Smooth muscle cell (in vitro differentiated cells): ENCODE results near the gene FAM234B. TPM values are rescaled to one million over a fixed set of nuclear protein-coding genes. Genes with fewer than 3 reads are reported as not detected.

ENCODE experiments used
- DNase-seq: peaks from one replicate; lab custom pipeline; 2025; ENCODE audit not compliant: unreplicated experiment; lab: John Stamatoyannopoulos, UW
- H2AFZ ChIP-seq: fragments of 200-600 bp; sonication (generic); 2 replicates; pipeline ENCODE4 v1.6.0; 2016; ENCODE audit warnings: antibody characterized with exemption, low read depth, mild to moderate bottlenecking
- H3F3A ChIP-seq: fragments of 200-600 bp; sonication (generic); 2 replicates; pipeline ENCODE4 v1.6.0; 2017; ENCODE audit warnings: antibody characterized with exemption, low read depth
- H3K27ac ChIP-seq: fragments of 200-600 bp; sonication (generic); 2 replicates; pipeline ENCODE4 v1.5.1; 2016; ENCODE audit warnings: low read depth, mild to moderate bottlenecking
- H3K27me3 ChIP-seq: fragments of 200-600 bp; sonication (generic); 2 replicates; pipeline ENCODE4 v1.6.1; 2016; ENCODE audit warnings: low read depth, mild to moderate bottlenecking
- H3K36me3 ChIP-seq: fragments of 200-600 bp; sonication (generic); 2 replicates; pipeline ENCODE4 v1.5.1; 2016; ENCODE audit warnings: low read depth
- H3K4me1 ChIP-seq: fragments of 200-600 bp; sonication (generic); 2 replicates; pipeline ENCODE4 v1.5.1; 2016; ENCODE audit warnings: low read depth
- H3K4me2 ChIP-seq: fragments of 200-600 bp; sonication (generic); 2 replicates; pipeline ENCODE4 v1.6.0; 2016; ENCODE audit warnings: mild to moderate bottlenecking
- H3K4me3 ChIP-seq: fragments of 200-600 bp; sonication (generic); 2 replicates; pipeline ENCODE4 v1.5.1; 2016; ENCODE audit warnings: mild to moderate bottlenecking
- H3K79me2 ChIP-seq: fragments of 200-600 bp; sonication (generic); 2 replicates; pipeline ENCODE4 v1.6.0; 2016; ENCODE audit warnings: low read depth, mild to moderate bottlenecking
- H3K9ac ChIP-seq: fragments of 200-600 bp; sonication (generic); 2 replicates; pipeline ENCODE4 v1.6.0; 2016; ENCODE audit warnings: low read depth
- H3K9me3 ChIP-seq: fragments of 200-600 bp; sonication (generic); replicated peaks from 2 replicates; pipeline ENCODE4 v1.5.1; 2016; ENCODE audit warnings: low read depth
- H4K20me1 ChIP-seq: fragments of 200-600 bp; sonication (generic); 2 replicates; pipeline ENCODE4 v1.6.0; 2016; ENCODE audit warnings: low read depth
- CTCF ChIP-seq: fragments of 200-600 bp; sonication (generic); IDR thresholded peaks from 2 replicates; pipeline ENCODE4 v1.5.1; 2017; ENCODE audit warnings: borderline replicate concordance, mild to moderate bottlenecking, antibody characterized with exemption; ENCODE audit not compliant: insufficient read depth, poor library complexity, severe bottlenecking
- WGBS: methylation state at CpG from one replicate; pipeline ENCODE4 v1.1.7; 2016; ENCODE audit warnings: low lambda C conversion rate; 5-methylcytosine and 5-hydroxymethylcytosine counted together
- polyA plus RNA-seq: library from polyadenylated mRNA; unstranded; fragments of >200 nt; fragmentation: Nextera tagmentation; extraction: Ambion mirVana; gene quantifications from 2 replicates; pipeline ENCODE4 v1.2.1, GENCODE V29; 2016
- total RNA-seq: library from RNA; depleted of rRNA; stranded (reverse); fragments of >200 nt; gene quantifications from 2 replicates; pipeline ENCODE4 v1.2.3, GENCODE V29; 2014

The FAM234B gene
- total and polyA plus RNA-seq, 2 experiments from 2014 or later = 1.6 to 3.0 TPM

DNA sequence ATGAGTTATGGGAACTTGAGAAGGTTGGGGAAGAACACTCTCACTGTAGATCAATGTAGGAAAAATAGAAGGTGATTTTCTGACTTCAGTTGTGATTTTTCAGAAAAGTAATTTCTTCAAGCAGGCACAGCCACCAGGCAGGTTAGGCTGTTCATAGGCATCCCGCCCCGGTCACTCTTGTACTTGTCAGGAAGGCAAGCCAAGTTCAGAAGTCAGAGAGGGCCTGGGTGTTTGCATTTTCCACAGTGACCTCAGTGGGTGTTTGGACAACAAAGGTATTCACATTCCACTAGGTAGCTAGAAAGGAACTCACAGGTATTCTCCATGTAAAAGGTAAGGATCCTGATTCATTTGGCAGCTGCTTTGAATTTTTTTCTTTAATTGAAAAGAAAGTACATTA lies 3.0 kb upstream of the FAM234B start:
- Histone ChIP-seq H3K4me2 (no peak overlapping the region), H3K36me3 (no peaks in the 10 kb centered on the region), H2AFZ (no peak overlapping the region), H3K27ac (no peak overlapping the region), H3F3A (no peaks in the 10 kb centered on the region), H3K9me3 (no peaks in the 10 kb centered on the region), H3K9ac (no peak overlapping the region), H3K27me3 (no peaks in the 10 kb centered on the region), H4K20me1 (no peaks in the 10 kb centered on the region), H3K4me1 (no peaks in the 10 kb centered on the region), H3K4me3 (no peak overlapping the region), H3K79me2 (no peaks in the 10 kb centered on the region)
- TF ChIP-seq CTCF = no peak
- DNase-seq = no peak
- 96% methylated on average over 2 of the region's 2 CpGs for WGBS

GRCh38 chr12:13042666-13043230 lies 1.4 kb upstream of the FAM234B start:
- WGBS = 56% methylated on average over 4 of the region's 4 CpGs
- Histone ChIP-seq H3K9ac (no peak overlapping the region), H2AFZ (no peak overlapping the region), H3K4me3 (no peak overlapping the region), H3K27me3 (no peaks in the 10 kb centered on the region), H3K79me2 (no peaks in the 10 kb centered on the region), H3F3A (no peaks in the 10 kb centered on the region), H3K9me3 (no peaks in the 10 kb centered on the region), H3K27ac (no peak overlapping the region), H3K36me3 (no peaks in the 10 kb centered on the region), H4K20me1 (no peaks in the 10 kb centered on the region), H3K4me2 (no peak overlapping the region), H3K4me1 (no peaks in the 10 kb centered on the region)
- no peak for TF ChIP-seq CTCF
- DNase-seq = no peak

DNA sequence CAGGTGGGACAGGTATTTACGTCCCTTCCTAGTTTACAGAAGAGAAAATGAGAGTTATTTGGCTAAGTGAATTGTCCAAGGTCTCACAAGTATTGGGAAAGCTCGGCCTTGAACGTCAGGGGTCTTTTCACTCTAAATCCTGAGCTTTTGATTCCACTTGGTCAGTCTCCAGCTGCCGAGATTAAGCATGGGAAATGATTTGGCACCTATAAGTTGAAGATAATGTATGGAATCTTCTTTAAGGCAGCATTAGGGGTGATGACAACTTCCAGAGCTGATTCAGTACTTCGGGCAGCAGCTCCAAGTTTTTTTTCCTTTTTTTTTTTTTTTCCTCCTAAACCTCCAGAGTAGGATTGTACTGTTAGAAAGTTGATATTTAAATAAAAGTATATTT lies 722 bp downstream of the FAM234B start:
- DNase-seq = no peak
- Histone ChIP-seq H3K36me3 (no peaks in the 10 kb centered on the region), H3F3A (no peaks in the 10 kb centered on the region), H3K79me2 (no peaks in the 10 kb centered on the region), H4K20me1 (no peaks in the 10 kb centered on the region), H3K9ac (no peak overlapping the region), H3K27ac (no peak overlapping the region), H3K9me3 (no peaks in the 10 kb centered on the region), H3K4me3 (peak overlapping the region; percentile 98), H3K4me2 (peak overlapping the region; percentile 98), H3K27me3 (no peaks in the 10 kb centered on the region), H2AFZ (peak overlapping the region; percentile 100), H3K4me1 (no peaks in the 10 kb centered on the region)
- TF ChIP-seq CTCF = no peak
- WGBS = 5% methylated on average over 5 of the region's 5 CpGs

- H4K20me1 ChIP-seq = no peaks in the 10 kb centered on the region
- TF ChIP-seq CTCF = no peak
- no peaks in the 10 kb centered on the region for H3K4me1 ChIP-seq
- 91% methylated on average over 8 of the region's 8 CpGs for WGBS
- H3K4me2 ChIP-seq = no peak overlapping the region
- H3K4me3 ChIP-seq = no peak overlapping the region
- no peak for DNase-seq
- H3F3A ChIP-seq = no peaks in the 10 kb centered on the region
- H3K9me3 ChIP-seq = no peaks in the 10 kb centered on the region
- H3K36me3 ChIP-seq = no peaks in the 10 kb centered on the region
- H3K27ac ChIP-seq = no peak overlapping the region
- no peaks in the 10 kb centered on the region for H3K27me3 ChIP-seq
- H3K9ac ChIP-seq = no peak overlapping the region
- H3K79me2 ChIP-seq = no peaks in the 10 kb centered on the region
- no peak overlapping the region for H2AFZ ChIP-seq
Measured at GRCh38 chr12:13045816-13046215, 1.6 kb downstream of the FAM234B start.
